B cell (primary cell): ENCODE results near the gene FAM114A1. TPM values are rescaled to one million over a fixed set of nuclear protein-coding genes. Genes with fewer than 3 reads are reported as not detected.

Experiments used
- ATAC-seq: fragments of 200-7000 bp; cut with Tn5 transposase; one replicate; pipeline ENCODE4 v1.10.0; 2021; ENCODE audit warnings: low read depth, mild to moderate bottlenecking, moderate number of reproducible peaks, moderate library complexity
- CTCF ChIA-PET: fragments of 350-600 bp; sonication (Branson Sonifier 250); formaldehyde crosslinking; loops from one replicate; lab custom pipeline; 2021; ENCODE audit warnings: antibody characterized with exemption, inconsistent platforms; lab: Charles Lee
- POLR2A ChIA-PET: fragments of 350-600 bp; sonication (Branson Sonifier 250); formaldehyde crosslinking; loops from one replicate; lab custom pipeline; 2021; ENCODE audit warnings: antibody characterized with exemption; lab: Charles Lee
- DNase-seq: peaks from one replicate; pipeline ENCODE4 v3.0.0; 2013
- H2AFZ ChIP-seq: 2 replicates; pipeline ENCODE4 v1.6.1; 2012; ENCODE audit warnings: mild to moderate bottlenecking, low read depth, low read length; ENCODE audit not compliant: insufficient read depth, poor library complexity, severe bottlenecking
- H3K27ac ChIP-seq, 2 donors: 1 replicate in 1 of 2; 2 replicates in 1 of 2; pipeline ENCODE4 v1.5.1; 2012 to 2013; ENCODE audit warnings: low read length in 2 of 2, mild to moderate bottlenecking in 2 of 2, moderate library complexity in 1 of 2
- H3K27me3 ChIP-seq, 4 experiments: fragments of 200-600 bp in 1 of 4; sonication (generic) in 1 of 4; replicated peaks in 1 of 4; 1 replicate in 2 of 4; 2 replicates in 2 of 4; pipeline versions ENCODE4 v1.6.1 to v1.7.0; 2013 to 2016; ENCODE audit warnings: low read length in 3 of 4, mild to moderate bottlenecking in 2 of 4, mixed read lengths in 1 of 4, moderate library complexity in 1 of 4; ENCODE audit not compliant: insufficient read depth in 4 of 4, control insufficient read depth in 3 of 4; ENCODE audit errors: control extremely low read depth in 1 of 4
- H3K36me3 ChIP-seq, 2 experiments: replicated peaks in 1 of 2; 1 replicate in 1 of 2; 2 replicates in 1 of 2; pipeline versions ENCODE4 v1.6.1 to v1.7.1; 2013; ENCODE audit warnings: low read length in 1 of 2; ENCODE audit not compliant: insufficient read depth in 2 of 2, control insufficient read depth in 1 of 2; ENCODE audit errors: control extremely low read depth in 1 of 2, extremely low read depth in 1 of 2
- H3K4me1 ChIP-seq, 2 donors: fragments of 200-600 bp in 1 of 2; sonication (generic) in 1 of 2; 1 replicate in 1 of 2; 2 replicates in 1 of 2; pipeline versions ENCODE4 v1.5.1 to v1.6.1; 2013 to 2017; ENCODE audit warnings: low read length in 2 of 2; ENCODE audit not compliant: control insufficient read depth in 2 of 2, insufficient read depth in 2 of 2
- H3K4me2 ChIP-seq: replicated peaks from 2 replicates; pipeline ENCODE3; 2012; ENCODE audit warnings: mild to moderate bottlenecking, low read depth, low read length; ENCODE audit not compliant: poor library complexity, severe bottlenecking
- H3K4me3 ChIP-seq, 5 experiments: fragments of 200-600 bp in 1 of 5; sonication (generic) in 1 of 5; 1 replicate in 3 of 5; 2 replicates in 2 of 5; pipeline versions ENCODE4 v1.5.1 to v1.7.0; 2011 to 2016; ENCODE audit warnings: low read length in 4 of 5, mild to moderate bottlenecking in 4 of 5, low read depth in 2 of 5, control low read depth in 1 of 5, moderate library complexity in 1 of 5; ENCODE audit not compliant: insufficient read depth in 1 of 5; ENCODE audit errors: control extremely low read depth in 1 of 5, extremely low read depth in 1 of 5
- H3K79me2 ChIP-seq: fragments of 200-600 bp; sonication (generic); one replicate; pipeline ENCODE4 v1.6.0; 2016; ENCODE audit warnings: low read length; ENCODE audit not compliant: control insufficient read depth, insufficient read depth
- H3K9ac ChIP-seq: fragments of 200-600 bp; sonication (generic); 2 replicates; pipeline ENCODE4 v1.6.1; 2017; ENCODE audit warnings: mild to moderate bottlenecking, low read length, moderate library complexity
- H3K9me3 ChIP-seq, 3 donors: one replicate each; pipeline versions ENCODE4 v1.6.1 to v1.7.1; 2013; ENCODE audit warnings: low read length in 2 of 3; ENCODE audit not compliant: control insufficient read depth in 2 of 3, insufficient read depth in 1 of 3; ENCODE audit errors: control extremely low read depth in 1 of 3
- H4K20me1 ChIP-seq: 2 replicates; pipeline ENCODE4 v1.6.0; 2012; ENCODE audit warnings: mild to moderate bottlenecking, low read length; ENCODE audit not compliant: insufficient read depth, control insufficient read depth, poor library complexity, severe bottlenecking
- H3K27ac Mint-ChIP-seq: one replicate; pipeline ENCODE4 v1.8.0; 2021; ENCODE audit warnings: mixed read lengths
- H3K27me3 Mint-ChIP-seq: one replicate; pipeline ENCODE4 v1.8.0; 2021; ENCODE audit warnings: mixed read lengths
- H3K4me1 Mint-ChIP-seq: one replicate; pipeline ENCODE4 v1.8.0; 2021; ENCODE audit warnings: mixed read lengths
- H3K4me3 Mint-ChIP-seq: one replicate; pipeline ENCODE4 v1.8.0; 2021; ENCODE audit warnings: mixed read lengths
- H3K9me3 Mint-ChIP-seq: one replicate; pipeline ENCODE4 v1.8.0; 2022; ENCODE audit warnings: mixed read lengths; ENCODE audit not compliant: insufficient read depth
- CTCF ChIP-seq: fragments of 200-600 bp; IDR thresholded peaks from one replicate; pipeline ENCODE4 v1.8.0; 2022; ENCODE audit warnings: antibody characterized with exemption, mild to moderate bottlenecking
- EZH2 ChIP-seq: IDR thresholded peaks from 2 replicates; pipeline ENCODE4 v1.6.1; 2012; ENCODE audit warnings: borderline replicate concordance, low read depth, mild to moderate bottlenecking, moderate library complexity, low read length; ENCODE audit not compliant: insufficient read depth, poor library complexity, severe bottlenecking
- WGBS: methylation state at CpG from one replicate; pipeline ENCODE4 v1.1.5; 2013; ENCODE audit warnings: missing lambda C conversion rate; ENCODE audit not compliant: insufficient coverage; 5-methylcytosine and 5-hydroxymethylcytosine counted together
- intact Hi-C: fragments of 100-400 bp; cut with micrococcal nuclease; formaldehyde crosslinking; loops from one replicate; pipeline ENCODE4 v1.10.0; 2022
- polyA plus RNA-seq: library from polyadenylated mRNA; depleted of rRNA; stranded (reverse); fragments of >200 nt; gene quantifications from 2 replicates; pipeline ENCODE4 v1.2.3, GENCODE V29; 2012
- total RNA-seq, 2 donors: library from RNA; stranded (reverse); fragments of 120-200 nt in 1 of 2; gene quantifications; 1 replicate in 1 of 2; 2 replicates in 1 of 2; pipeline versions ENCODE4 v1.2.3 to v1.2.4, GENCODE V29; 2013 to 2022

Gene FAM114A1
- total and polyA plus RNA-seq, 2 donors (not counting 1 experiment from before 2014, with no cell fraction given) = 0.30 to 2.9 TPM

GRCh38 chr4:38871593-38871992, 4.0 kb downstream of the FAM114A1 start:
- intact Hi-C loops = no loop called here
- Histone ChIP-seq H3K4me3 (no peak overlapping the region), H3K9ac (no peak overlapping the region), H3K4me1 (peaks cover 10 to 12% of the 10 kb centered on the region in 2 donors), H3K79me2 (no peaks in the 10 kb centered on the region), H3K9me3 (no peaks in the 10 kb centered on the region), H3K4me2 (no peak overlapping the region), H3K36me3 (no peaks in the 10 kb centered on the region), H2AFZ (no peak overlapping the region), H4K20me1 (no peaks in the 10 kb centered on the region), H3K27ac (no peak overlapping the region), H3K27me3 (no peaks in the 10 kb centered on the region)
- Mint-ChIP-seq H3K9me3 (no peaks in the 10 kb centered on the region), H3K4me1 (peaks cover 11% of the 10 kb centered on the region), H3K27me3 (no peaks in the 10 kb centered on the region), H3K4me3 (no peak overlapping the region), H3K27ac (no peak overlapping the region)
- TF ChIP-seq EZH2 (no peak), CTCF (no peak)
- ChIA-PET CTCF (interaction anchor here (1.6 to 3.5 kb wide), 3 partner anchors 11 to 692 kb away, joined by 6 to 16 read pairs (median 13); no protein-coding TSS in a partner anchor), POLR2A (interaction anchor here (0.6 to 0.7 kb wide), 2 partner anchors 1020 to 1097 kb away, joined by 4 read pairs; no protein-coding TSS in a partner anchor)
- ATAC-seq (no peak), DNase-seq (no peak)
- WGBS = no CpG with 5 or more reads among the region's 1 CpG

GRCh38 chr4:38872620-38873019, 5.0 kb downstream of the FAM114A1 start:
- TF ChIP-seq EZH2 = no peak
- no peak for TF ChIP-seq CTCF
- no peak overlapping the region for H3K4me3 Mint-ChIP-seq
- POLR2A ChIA-PET = no interaction called here

More at GRCh38 chr4:38872620-38873019, 5.0 kb downstream of the FAM114A1 start:
- no peaks in the 10 kb centered on the region for H4K20me1 ChIP-seq
- Mint-ChIP-seq H3K27me3 (no peaks in the 10 kb centered on the region), H3K9me3 (no peaks in the 10 kb centered on the region), H3K4me1 (peaks cover 7% of the 10 kb centered on the region), H3K27ac (no peak overlapping the region)
- WGBS = 97% methylated on average over 3 of the region's 5 CpGs
- H3K9me3 ChIP-seq = no peaks in the 10 kb centered on the region
- H3K27ac ChIP-seq = no peak overlapping the region
- no peak overlapping the region for H2AFZ ChIP-seq
- peaks cover 4 to 7% of the 10 kb centered on the region in 2 donors for H3K4me1 ChIP-seq
- intact Hi-C loops = no loop called here
- CTCF ChIA-PET = interaction anchor here (1.7 to 4.0 kb wide), 4 partner anchors 12 to 113 kb away, joined by 4 to 27 read pairs (median 14); partner anchors contain the start of genes TLR10 and TLR6
- H3K9ac ChIP-seq = no peak overlapping the region
- DNase-seq = no peak
- H3K4me3 ChIP-seq = no peak overlapping the region
- H3K4me2 ChIP-seq = no peak overlapping the region
- H3K36me3 ChIP-seq = no peaks in the 10 kb centered on the region
- no peaks in the 10 kb centered on the region for H3K27me3 ChIP-seq
- no peaks in the 10 kb centered on the region for H3K79me2 ChIP-seq
- ATAC-seq = no peak
